Endothelial cell of umbilical vein (primary cell): ENCODE measurements around the gene STRN3. TPM values are rescaled to one million over a fixed set of nuclear protein-coding genes. Genes with fewer than 3 reads are reported as not detected.

ENCODE experiments used
- BruUV-seq: library from RNA; stranded (reverse); fragments of 400-500 nt; replicated peaks from 2 replicates; lab custom pipeline; 2021; lab: Mats Ljungman, UMichigan
- CTCF ChIA-PET: fragments of 300-600, 350-600 bp; sonication (Branson Sonifier 250); formaldehyde crosslinking; loops from one replicate; lab custom pipeline; 2021; ENCODE audit warnings: antibody characterized with exemption, inconsistent platforms; lab: Charles Lee
- POLR2A ChIA-PET: fragments of 300-600, 350-600 bp; sonication (Branson Sonifier 250); formaldehyde crosslinking; loops from one replicate; lab custom pipeline; 2021; ENCODE audit warnings: antibody characterized with exemption, inconsistent platforms; lab: Charles Lee
- DNase-seq: peaks from one replicate; pipeline ENCODE4 v3.0.0-alpha.2; 2011; ENCODE audit warnings: low read depth, low spot score
- FAIRE-seq: peaks from 2 replicates; lab custom pipeline; 2011; peaks lifted over from hg19 to GRCh38; lab: Jason Lieb, UNC
- H2AFZ ChIP-seq: 2 replicates; pipeline ENCODE4 v1.6.0; 2012; ENCODE audit warnings: low read depth, low read length, control low read depth, inconsistent platforms
- H3K27ac ChIP-seq: 2 replicates; pipeline ENCODE4 v1.5.1; 2011; ENCODE audit warnings: low read depth, mild to moderate bottlenecking, control low read depth, low read length, moderate library complexity; ENCODE audit not compliant: insufficient read depth
- H3K27me3 ChIP-seq, 2 experiments: 2 replicates each; pipeline versions ENCODE4 v1.6.0 to v1.6.1; 2011; ENCODE audit warnings: low read length in 2 of 2, mixed read lengths in 1 of 2; ENCODE audit not compliant: control insufficient read depth in 2 of 2, insufficient read depth in 2 of 2
- H3K36me3 ChIP-seq, 2 experiments: 2 replicates in 1 of 2; 3 replicates in 1 of 2; pipeline ENCODE4 v1.5.1; 2011; ENCODE audit warnings: low read length in 2 of 2, mild to moderate bottlenecking in 1 of 2, moderate library complexity in 1 of 2; ENCODE audit not compliant: control insufficient read depth in 2 of 2, insufficient read depth in 2 of 2; ENCODE audit errors: extremely low read depth in 1 of 2
- H3K4me1 ChIP-seq: 3 replicates; pipeline ENCODE4 v1.5.1; 2011; ENCODE audit warnings: mild to moderate bottlenecking, low read length; ENCODE audit not compliant: control insufficient read depth, insufficient read depth; ENCODE audit errors: extremely low read depth
- H3K4me2 ChIP-seq: 2 replicates; pipeline ENCODE4 v1.6.1; 2011; ENCODE audit warnings: low read length, control low read depth, mixed read lengths; ENCODE audit not compliant: insufficient read depth
- H3K4me3 ChIP-seq, 3 experiments: fragments of 200-600 bp in 1 of 3; sonication (generic), shearing (Covaris generic) in 1 of 3; replicated peaks in 1 of 3; 2 replicates each; pipeline ENCODE4 v1.5.1; 2011 to 2016; ENCODE audit warnings: control low read depth in 3 of 3, low read length in 3 of 3, mild to moderate bottlenecking in 2 of 3, inconsistent platforms in 1 of 3, low read depth in 1 of 3, moderate library complexity in 1 of 3; ENCODE audit not compliant: insufficient read depth in 1 of 3
- H3K79me2 ChIP-seq: 2 replicates; pipeline ENCODE4 v1.6.0; 2012; ENCODE audit warnings: low read length, inconsistent platforms; ENCODE audit not compliant: control insufficient read depth, insufficient read depth
- H3K9ac ChIP-seq: replicated peaks from 2 replicates; pipeline ENCODE3; 2011; ENCODE audit warnings: low read length, control low read depth; ENCODE audit not compliant: insufficient read depth; ENCODE audit errors: extremely low read depth
- H3K9me1 ChIP-seq: replicated peaks from 3 replicates; pipeline ENCODE4 v1.6.0; 2011; ENCODE audit warnings: mild to moderate bottlenecking, low read length; ENCODE audit not compliant: control insufficient read depth, insufficient read depth; ENCODE audit errors: extremely low read depth
- H3K9me3 ChIP-seq: replicated peaks from 2 replicates; pipeline ENCODE4 v1.5.1; 2012; ENCODE audit warnings: low read length, inconsistent platforms; ENCODE audit not compliant: control insufficient read depth, insufficient read depth
- H4K20me1 ChIP-seq: replicated peaks from 2 replicates; pipeline ENCODE3; 2011; ENCODE audit warnings: mild to moderate bottlenecking, low read length; ENCODE audit not compliant: control insufficient read depth, insufficient read depth; ENCODE audit errors: extremely low read depth
- EZH2 ChIP-seq: IDR thresholded peaks from 2 replicates; pipeline ENCODE4 v1.6.1; 2012; ENCODE audit warnings: borderline replicate concordance, low read depth, mild to moderate bottlenecking, moderate library complexity, low read length, inconsistent platforms; ENCODE audit not compliant: severe bottlenecking
- FOS ChIP-seq: IDR thresholded peaks from 2 replicates; pipeline ENCODE4 v1.6.1; 2011; ENCODE audit warnings: mild to moderate bottlenecking, low read length, moderate library complexity, borderline replicate concordance; ENCODE audit not compliant: insufficient read depth
- GATA2 ChIP-seq: IDR thresholded peaks from 2 replicates; pipeline ENCODE4 v1.7.0; 2011; ENCODE audit warnings: low read depth, mild to moderate bottlenecking, moderate library complexity, mixed read lengths, low read length; ENCODE audit not compliant: insufficient read length, insufficient read depth
- JUN ChIP-seq: IDR thresholded peaks from 2 replicates; pipeline ENCODE4 v1.6.1; 2011; ENCODE audit warnings: borderline replicate concordance, low read depth; ENCODE audit not compliant: insufficient read length, insufficient read depth
- MYC ChIP-seq: IDR thresholded peaks from one replicate; pipeline ENCODE4 v1.6.1; 2011; ENCODE audit warnings: mild to moderate bottlenecking, low read depth, low read length
- POLR2A ChIP-seq: IDR thresholded peaks from 2 replicates; pipeline ENCODE4 v1.6.1; 2012; ENCODE audit warnings: low read depth, mild to moderate bottlenecking, control low read depth, low read length
- POLR2AphosphoS5 ChIP-seq: IDR thresholded peaks from 2 replicates; pipeline ENCODE4 v1.6.1; 2012; ENCODE audit warnings: low read depth, mild to moderate bottlenecking, control low read depth, low read length, moderate library complexity; ENCODE audit not compliant: insufficient read depth
- dilution Hi-C: fragments of 300-500 bp; cut with MboI; formaldehyde crosslinking; loops from one replicate; pipeline ENCODE4 v1.15.0; 2019; ENCODE audit warnings: low sequenced_read_pairs; ENCODE audit not compliant: extremely low pct_ligation_motif_present
- intact Hi-C: fragments of 100-400 bp; cut with micrococcal nuclease; formaldehyde crosslinking; loops from one replicate; pipeline ENCODE4 v1.10.0; 2022
- polyA plus RNA-seq, 4 experiments: library from polyadenylated mRNA; depleted of rRNA in 3 of 4; stranded (reverse) in 3 of 4; unstranded in 1 of 4; fragments of >200 nt; gene quantifications; 2 replicates each; pipeline versions ENCODE4 v1.2.1 to v1.2.3, GENCODE V29; 2011 to 2012; ENCODE audit warnings: missing spikeins in 1 of 4
- total RNA-seq: library from RNA; stranded (reverse); gene quantifications from 2 replicates; pipeline ENCODE4 v1.2.3, GENCODE V29; 2021
- TF ChIP-seq, protein P1 (sequence below), 2 donors: IDR thresholded peaks; 1 replicate in 1 of 2; 2 replicates in 1 of 2; pipeline ENCODE4 v1.5.1; 2011; ENCODE audit warnings: low read length in 2 of 2, mild to moderate bottlenecking in 2 of 2, moderate library complexity in 2 of 2, control low read depth in 1 of 2, inconsistent platforms in 1 of 2, low read depth in 1 of 2; ENCODE audit not compliant: insufficient read depth in 1 of 2; ENCODE audit errors: extremely low read depth in 1 of 2
- TF ChIP-seq, protein P2 (sequence below): IDR thresholded peaks from 2 replicates; pipeline ENCODE4 v1.6.1; 2011; ENCODE audit not compliant: insufficient read depth, insufficient read length

The STRN3 gene
- total and polyA plus RNA-seq, 2 donors (not counting 3 experiments of a cell fraction or from before 2014, with no cell fraction given) = 8.4 to 35.1 TPM

DNA sequence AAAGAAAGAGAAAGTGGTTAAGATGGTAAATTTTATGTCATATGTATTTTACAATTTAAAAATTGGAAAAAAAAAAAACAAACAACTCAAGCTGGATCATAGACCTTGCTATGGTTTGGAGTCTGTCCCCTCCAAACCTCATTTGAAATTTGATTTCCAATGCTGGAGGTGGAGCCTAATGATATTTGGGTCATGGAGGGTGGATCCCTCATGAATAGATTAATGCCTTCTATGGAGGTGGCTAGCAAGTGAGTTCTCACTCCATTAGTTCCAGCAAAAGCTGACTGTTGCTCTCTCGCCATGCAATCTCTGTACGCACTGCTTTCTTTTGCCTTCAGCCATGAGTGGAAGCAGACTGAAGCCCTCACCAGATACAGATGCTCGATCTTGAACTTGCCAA is 22.9 kb downstream of the STRN3 start:
- DNase-seq (no peak), FAIRE-seq (no peak)
- intact Hi-C loops = no loop called here
- ChIA-PET POLR2A (no interaction called here), CTCF (interaction anchor here (1.6 kb wide), 1 partner anchor 23 kb away, joined by 4 read pairs; no protein-coding TSS in a partner anchor)
- no peaks in the 10 kb centered on the region for H3K9me1 ChIP-seq
- peaks cover 2% of the 10 kb centered on the region for H4K20me1 ChIP-seq
- no peaks in the 10 kb centered on the region for H3K9me3 ChIP-seq
- no peaks in the 10 kb centered on the region for H3K27me3 ChIP-seq
- H3K79me2 ChIP-seq = peaks cover 75% of the 10 kb centered on the region
- dilution Hi-C loops = no loop called here
- H2AFZ ChIP-seq = no peak overlapping the region
- TF ChIP-seq, protein P1, sequence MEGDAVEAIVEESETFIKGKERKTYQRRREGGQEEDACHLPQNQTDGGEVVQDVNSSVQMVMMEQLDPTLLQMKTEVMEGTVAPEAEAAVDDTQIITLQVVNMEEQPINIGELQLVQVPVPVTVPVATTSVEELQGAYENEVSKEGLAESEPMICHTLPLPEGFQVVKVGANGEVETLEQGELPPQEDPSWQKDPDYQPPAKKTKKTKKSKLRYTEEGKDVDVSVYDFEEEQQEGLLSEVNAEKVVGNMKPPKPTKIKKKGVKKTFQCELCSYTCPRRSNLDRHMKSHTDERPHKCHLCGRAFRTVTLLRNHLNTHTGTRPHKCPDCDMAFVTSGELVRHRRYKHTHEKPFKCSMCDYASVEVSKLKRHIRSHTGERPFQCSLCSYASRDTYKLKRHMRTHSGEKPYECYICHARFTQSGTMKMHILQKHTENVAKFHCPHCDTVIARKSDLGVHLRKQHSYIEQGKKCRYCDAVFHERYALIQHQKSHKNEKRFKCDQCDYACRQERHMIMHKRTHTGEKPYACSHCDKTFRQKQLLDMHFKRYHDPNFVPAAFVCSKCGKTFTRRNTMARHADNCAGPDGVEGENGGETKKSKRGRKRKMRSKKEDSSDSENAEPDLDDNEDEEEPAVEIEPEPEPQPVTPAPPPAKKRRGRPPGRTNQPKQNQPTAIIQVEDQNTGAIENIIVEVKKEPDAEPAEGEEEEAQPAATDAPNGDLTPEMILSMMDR (IDR thresholded peaks at IDR 0.05; ENCODE audit: extremely low read depth in 1 of 2, insufficient read depth in 1 of 2, low read depth in 1 of 2, low read length in 2 of 2) = no peak
- no peak for TF ChIP-seq EZH2
- TF ChIP-seq POLR2AphosphoS5 = no peak
- TF ChIP-seq, protein P2, sequence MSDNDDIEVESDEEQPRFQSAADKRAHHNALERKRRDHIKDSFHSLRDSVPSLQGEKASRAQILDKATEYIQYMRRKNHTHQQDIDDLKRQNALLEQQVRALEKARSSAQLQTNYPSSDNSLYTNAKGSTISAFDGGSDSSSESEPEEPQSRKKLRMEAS = no peak
- TF ChIP-seq JUN = no peak
- no peak for TF ChIP-seq FOS
- no peak for TF ChIP-seq MYC
- TF ChIP-seq GATA2 = no peak
- TF ChIP-seq POLR2A = no peak
- no peak overlapping the region for H3K9ac ChIP-seq
- BruUV-seq = no TSS peak
- no peak overlapping the region for H3K27ac ChIP-seq
- H3K4me1 ChIP-seq = peaks cover 7% of the 10 kb centered on the region
- no peak overlapping the region for H3K4me2 ChIP-seq
- H3K36me3 ChIP-seq = peaks cover 0 to 2% of the 10 kb centered on the region in 2 experiments
- no peak overlapping the region for H3K4me3 ChIP-seq
